ENCODE data around the gene PGBD1. TPM values are rescaled to one million over a fixed set of nuclear protein-coding genes. Genes with fewer than 3 reads are reported as not detected.

PGBD1 gene
- total and polyA plus RNA-seq, 4 donors: 0.74 to 3.7 (median 0.97) TPM

- H3K36me3 ChIP-seq (ENCODE audit: control insufficient read depth in 4 of 4, insufficient read depth in 3 of 4, low read depth in 1 of 4, low read length in 3 of 4): no peaks in the 10 kb centered on the region
- DNase-seq (ENCODE audit: low spot score): peak; percentile 55
- no peaks in the 10 kb centered on the region for H3K9me3 ChIP-seq (ENCODE audit: control insufficient read depth in 4 of 4, low read length in 3 of 4)
- no peaks in the 10 kb centered on the region for H3K27me3 ChIP-seq (ENCODE audit: control insufficient read depth in 4 of 4, insufficient read depth in 4 of 4, low read length in 3 of 4)
- H3K4me3 ChIP-seq (ENCODE audit: low read depth in 1 of 3, low read length in 3 of 3): peak overlapping the region; percentile 68 to 87 (median 86)
- H3K27ac ChIP-seq (ENCODE audit: low read depth in 1 of 2, low read length in 2 of 2): peak overlapping the region; percentile 92 to 97
- peaks cover 1 to 14% (median 4%) of the 10 kb centered on the region in 4 donors for H3K4me1 ChIP-seq (ENCODE audit: control insufficient read depth in 4 of 4, insufficient read depth in 4 of 4, low read length in 3 of 4)
- 13% methylated on average over 24 of the region's 24 CpGs for WGBS
- H3K9ac ChIP-seq (ENCODE audit: low read depth in 1 of 2, low read length in 2 of 2): peak overlapping the region; percentile 87 to 98
- TF ChIP-seq ATF3 (IDR thresholded peaks at IDR 0.05) (no peak), RAD21 (IDR thresholded peaks at IDR 0.05) (peak in 1 of 2 donors; percentile 2), YY1 (IDR thresholded peaks at IDR 0.05) (no peak), GABPA (IDR thresholded peaks at IDR 0.05 in 1 of 2, conservative IDR thresholded peaks at IDR 0.05 in 1 of 2) (peak in 1 of 2 donors; percentile 37), MAX (IDR thresholded peaks at IDR 0.05) (no peak)
Observed at GRCh38 chr6:28336284-28337120, 55.1 kb downstream of the PGBD1 start.

GRCh38 chr6:28337121-28337520 lies 55.7 kb downstream of the PGBD1 start:
- TF ChIP-seq SP1 (IDR thresholded peaks at IDR 0.05) (no peak), ZBTB33 (IDR thresholded peaks at IDR 0.05) (no peak), ATF3 (IDR thresholded peaks at IDR 0.05) (no peak), GABPA (IDR thresholded peaks at IDR 0.05 in 1 of 2, conservative IDR thresholded peaks at IDR 0.05 in 1 of 2) (no peak), HNF4G (IDR thresholded peaks at IDR 0.05) (no peak), JUND (IDR thresholded peaks at IDR 0.05) (no peak), YY1 (IDR thresholded peaks at IDR 0.05) (no peak), RAD21 (IDR thresholded peaks at IDR 0.05) (no peak), NR2F2 (IDR thresholded peaks at IDR 0.05) (no peak), EGR1 (IDR thresholded peaks at IDR 0.05; ENCODE audit: low read depth in 2 of 2) (no peak), CTCF (IDR thresholded peaks at IDR 0.05; ENCODE audit: low read depth, low read length, missing input control) (no peak), FOXA2 (IDR thresholded peaks at IDR 0.05) (no peak), FOXA1 (IDR thresholded peaks at IDR 0.05) (no peak), REST (IDR thresholded peaks at IDR 0.05) (no peak), HNF4A (conservative IDR thresholded peaks at IDR 0.05) (no peak)
- H3K27ac ChIP-seq (ENCODE audit: low read depth in 1 of 2, low read length in 2 of 2): no peak overlapping the region

More at GRCh38 chr6:28337121-28337520, 55.7 kb downstream of the PGBD1 start:
- Histone ChIP-seq H3K4me1 (ENCODE audit: control insufficient read depth in 4 of 4, insufficient read depth in 4 of 4, low read length in 3 of 4) (peaks cover 1 to 14% (median 4%) of the 10 kb centered on the region in 4 donors), H3K27me3 (ENCODE audit: control insufficient read depth in 4 of 4, insufficient read depth in 4 of 4, low read length in 3 of 4) (no peaks in the 10 kb centered on the region), H3K9ac (ENCODE audit: low read depth in 1 of 2, low read length in 2 of 2) (no peak overlapping the region), H3K4me3 (ENCODE audit: low read depth in 1 of 3, low read length in 3 of 3) (no peak overlapping the region), H3K36me3 (ENCODE audit: control insufficient read depth in 4 of 4, insufficient read depth in 3 of 4, low read depth in 1 of 4, low read length in 3 of 4) (no peaks in the 10 kb centered on the region), H3K9me3 (ENCODE audit: control insufficient read depth in 4 of 4, low read length in 3 of 4) (no peaks in the 10 kb centered on the region)
- no peak for DNase-seq (ENCODE audit: low spot score)
